HG03342 (cell line): ENCODE results near the gene DLX4.

Experiments
- ATAC-seq: cut with Tn5 transposase; IDR thresholded peaks from one replicate; pipeline ENCODE4 v1.9.1; 2021; ENCODE audit warnings: mild to moderate bottlenecking, moderate library complexity; ENCODE audit not compliant: unreplicated experiment

Gene DLX4

DNA sequence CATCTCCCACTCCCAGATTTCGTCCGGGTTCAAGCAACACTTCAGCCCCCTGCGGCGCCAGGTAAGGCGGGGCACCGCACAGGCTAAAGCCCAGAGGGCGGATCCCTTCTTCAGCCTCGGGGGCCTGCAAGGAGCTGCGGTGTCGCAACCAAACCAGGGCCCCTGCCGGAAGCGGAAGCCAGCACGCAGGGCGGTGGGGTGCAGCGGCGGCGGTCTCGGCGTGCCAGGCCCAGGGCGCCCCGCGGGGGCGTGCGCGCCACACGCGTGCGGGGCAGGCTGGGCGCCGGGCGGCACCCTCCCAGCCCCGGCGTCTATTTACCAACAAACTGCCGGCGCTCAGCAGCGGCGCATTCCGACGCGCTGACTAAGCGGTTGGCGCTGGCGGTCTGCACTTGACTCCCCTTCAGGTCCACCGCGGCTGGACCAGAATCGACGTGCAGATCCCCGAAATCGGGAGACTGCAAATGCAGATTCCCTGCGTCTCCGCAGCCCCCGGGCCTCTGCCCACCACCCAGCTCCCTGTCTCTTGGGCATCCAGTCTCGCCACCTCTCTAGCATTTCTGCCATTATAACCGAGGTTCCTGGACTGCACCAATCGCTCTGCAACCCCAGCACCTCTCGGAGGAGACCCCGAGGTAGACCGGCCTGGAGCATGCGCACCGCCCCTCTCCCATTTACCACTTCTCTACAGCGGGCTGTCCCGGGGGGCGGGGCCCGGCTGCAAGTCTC is 421 bp upstream of the DLX4 start:
- no peak for ATAC-seq

DNA sequence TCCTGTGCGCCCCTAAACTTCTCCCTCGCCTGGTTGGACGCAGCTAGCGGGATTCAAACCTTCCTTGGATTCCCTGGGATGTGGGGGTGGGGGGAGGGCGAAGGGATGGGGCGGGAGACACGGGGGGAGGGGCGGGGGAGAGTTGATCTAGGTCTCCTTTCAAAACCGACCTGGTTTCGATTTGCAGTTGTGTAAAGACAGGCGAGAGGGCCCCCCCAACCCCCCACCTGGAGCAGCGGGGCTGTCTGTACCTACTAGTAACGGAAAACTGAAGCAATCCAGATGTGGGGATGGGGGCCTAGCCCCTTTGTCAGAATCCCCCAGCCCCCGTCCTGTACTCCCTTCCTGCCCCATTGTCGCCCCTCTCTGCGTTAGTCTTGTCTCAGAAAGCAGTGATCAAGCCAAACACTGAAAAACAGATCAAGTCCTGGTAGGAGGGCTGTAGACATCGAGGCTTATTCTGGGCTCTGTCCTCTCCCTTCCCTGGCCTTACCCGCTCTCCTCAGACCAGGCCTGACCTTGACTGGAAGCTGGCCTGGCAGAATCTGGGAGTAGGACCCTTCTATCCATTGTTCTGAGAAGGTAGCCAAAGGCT is 902 bp downstream of the DLX4 start:
- no peak for ATAC-seq

DNA sequence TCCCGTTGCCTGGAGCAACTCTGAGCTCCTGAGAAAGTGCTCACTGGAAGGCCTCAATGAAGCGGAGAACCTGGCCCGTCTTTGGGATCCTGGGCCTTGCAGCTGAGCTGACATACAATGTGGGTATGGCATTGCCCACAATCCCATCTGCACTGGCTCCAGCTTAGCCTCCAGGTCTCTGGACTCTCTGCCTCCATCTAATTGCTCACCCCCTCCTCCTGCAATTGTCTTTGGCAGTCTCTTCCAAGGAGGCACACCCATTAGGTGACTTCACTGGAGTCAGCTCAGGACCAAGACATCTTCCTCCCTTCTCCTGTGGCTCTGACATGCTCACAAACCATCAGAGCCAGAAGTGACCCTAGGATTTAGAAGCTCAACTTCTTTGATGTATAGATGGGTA is 1.5 kb downstream of the DLX4 start:
- ATAC-seq: no peak

DNA sequence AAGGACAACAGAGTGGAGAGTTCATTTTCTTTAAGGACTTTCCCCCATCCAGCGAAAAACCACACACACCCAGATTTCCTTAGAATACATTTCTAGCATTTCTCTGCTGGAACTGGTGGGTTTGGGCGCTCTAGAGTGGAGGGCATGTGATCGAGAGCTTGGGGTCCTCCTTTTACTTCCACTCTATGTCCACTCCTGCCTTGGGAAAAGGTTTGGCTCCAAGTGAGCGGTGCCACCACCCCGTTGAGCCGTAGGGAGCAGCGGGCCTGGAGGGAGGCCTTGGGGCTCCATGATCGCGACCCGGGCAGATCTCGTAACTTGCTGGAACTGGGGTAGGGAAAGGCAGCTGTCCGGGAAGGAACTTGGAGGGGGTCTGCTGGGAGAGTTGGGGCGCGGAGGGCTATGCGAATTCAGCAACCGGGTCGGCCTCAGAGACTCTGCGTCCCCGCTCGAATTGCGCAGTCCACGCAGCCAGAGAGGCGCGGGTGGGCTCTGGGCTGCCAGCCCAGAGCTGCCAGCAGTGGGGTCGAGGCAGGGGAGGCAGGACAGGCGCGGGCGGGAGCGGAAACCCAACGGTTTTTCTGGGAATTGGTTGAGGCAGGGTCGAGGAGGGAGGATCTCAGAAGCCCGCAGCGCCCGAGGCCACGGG is 2.3 kb downstream of the DLX4 start:
- no peak for ATAC-seq

DNA sequence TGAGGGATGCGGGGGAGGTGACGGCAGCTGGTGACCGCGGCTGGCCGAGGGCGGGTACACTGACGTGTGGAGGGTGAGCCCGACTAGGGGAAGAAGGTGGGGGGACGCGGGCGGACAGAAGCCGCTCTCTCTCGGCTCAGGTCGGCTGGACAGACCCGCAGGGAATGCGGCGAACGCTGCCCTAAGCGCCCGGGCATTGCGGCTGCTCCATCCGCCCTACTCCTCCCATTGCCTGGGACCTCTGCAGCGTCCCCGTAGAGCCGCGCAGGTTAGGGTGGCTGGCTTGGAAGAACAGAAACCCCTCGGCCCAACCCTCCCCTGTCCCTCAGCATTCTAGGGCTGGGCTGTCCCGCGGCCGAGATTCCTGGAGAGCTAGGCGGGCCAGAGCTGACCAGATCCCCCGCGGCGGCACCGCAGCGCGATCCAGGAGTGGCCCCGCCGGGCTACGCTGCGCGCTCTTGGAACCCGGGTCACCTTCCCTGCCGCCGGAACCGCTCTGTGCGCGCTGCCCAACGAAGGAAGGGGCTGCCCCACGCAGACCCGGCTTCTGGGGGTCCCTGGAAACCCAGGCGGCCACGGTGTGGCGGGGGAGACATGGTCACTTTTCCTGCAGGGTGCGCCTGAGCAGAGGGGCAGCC is 3.0 kb downstream of the DLX4 start:
- ATAC-seq: no peak

DNA sequence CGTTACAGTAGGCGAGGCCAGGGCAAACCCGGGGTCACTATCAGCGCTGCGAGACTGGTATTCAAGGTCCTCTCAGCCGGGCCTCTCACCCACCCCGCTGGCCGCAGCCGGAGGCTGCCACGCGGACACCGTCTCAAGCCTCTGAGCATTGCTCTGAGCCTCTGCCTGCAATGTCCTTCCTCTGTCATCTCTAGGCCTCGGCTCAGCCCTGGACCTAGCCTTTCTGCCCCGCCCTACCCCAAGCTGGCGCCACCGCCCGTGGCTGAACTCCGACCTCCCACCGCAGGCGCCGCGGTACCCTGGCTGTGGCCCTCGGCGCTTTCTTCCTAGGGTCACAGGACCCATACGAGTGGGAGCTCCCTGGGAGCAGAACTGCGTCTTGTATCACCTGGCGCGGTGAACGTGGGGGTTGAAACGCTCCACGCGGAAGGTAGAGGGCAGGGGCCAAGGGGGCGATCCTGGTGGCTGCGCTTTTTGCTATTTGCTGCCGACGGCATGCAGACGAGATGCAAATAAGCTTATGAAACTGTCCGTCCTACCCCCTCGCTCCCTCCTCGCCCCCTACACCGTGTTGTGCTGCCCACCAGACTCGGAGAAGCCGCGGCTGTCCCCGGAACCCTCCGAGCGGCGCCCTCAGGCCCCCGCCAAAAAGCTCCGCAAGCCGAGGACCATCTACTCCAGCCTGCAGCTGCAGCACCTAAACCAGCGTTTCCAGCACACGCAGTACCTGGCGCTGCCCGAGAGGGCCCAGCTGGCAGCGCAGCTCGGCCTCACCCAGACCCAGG is 3.7 kb downstream of the DLX4 start:
- no peak for ATAC-seq

DNA sequence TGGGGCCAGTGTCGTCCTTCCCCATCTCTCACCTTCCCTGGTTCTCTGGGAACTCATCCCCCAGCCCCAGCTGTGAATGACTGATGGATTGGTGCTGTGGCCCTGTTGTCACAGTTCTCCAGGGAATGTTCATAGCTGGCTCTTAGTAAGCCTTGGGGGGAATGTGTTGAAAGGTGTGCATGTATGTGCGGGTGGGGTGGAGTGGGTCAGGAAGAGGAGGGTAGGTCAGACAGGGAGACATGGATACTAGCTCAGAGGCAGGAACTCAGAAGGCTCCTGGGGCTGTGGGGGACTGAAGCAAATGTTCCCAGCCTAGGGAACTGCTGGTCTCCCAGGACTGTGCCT is 4.3 kb downstream of the DLX4 start:
- no peak for ATAC-seq

DNA sequence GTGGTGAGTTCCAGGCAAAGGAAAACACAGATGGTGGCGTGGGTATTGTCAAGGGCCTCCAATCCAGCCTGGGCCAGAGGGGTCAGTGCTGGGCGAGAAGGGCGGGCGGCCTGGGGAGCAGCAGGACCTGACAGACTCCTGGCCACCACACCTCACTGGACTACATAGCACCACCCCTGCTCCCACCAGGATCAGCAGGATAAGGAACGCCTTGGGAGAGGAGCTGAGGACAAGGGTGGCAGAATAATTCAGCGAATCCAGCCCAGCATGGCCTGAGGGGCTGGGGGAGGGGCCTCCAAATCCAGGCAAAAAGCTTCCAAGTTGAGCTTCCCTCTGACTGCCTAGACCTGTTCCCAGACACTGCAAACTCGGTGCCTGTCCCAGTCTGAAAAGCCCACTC is 6.5 kb downstream of the DLX4 start:
- no peak for ATAC-seq

DNA sequence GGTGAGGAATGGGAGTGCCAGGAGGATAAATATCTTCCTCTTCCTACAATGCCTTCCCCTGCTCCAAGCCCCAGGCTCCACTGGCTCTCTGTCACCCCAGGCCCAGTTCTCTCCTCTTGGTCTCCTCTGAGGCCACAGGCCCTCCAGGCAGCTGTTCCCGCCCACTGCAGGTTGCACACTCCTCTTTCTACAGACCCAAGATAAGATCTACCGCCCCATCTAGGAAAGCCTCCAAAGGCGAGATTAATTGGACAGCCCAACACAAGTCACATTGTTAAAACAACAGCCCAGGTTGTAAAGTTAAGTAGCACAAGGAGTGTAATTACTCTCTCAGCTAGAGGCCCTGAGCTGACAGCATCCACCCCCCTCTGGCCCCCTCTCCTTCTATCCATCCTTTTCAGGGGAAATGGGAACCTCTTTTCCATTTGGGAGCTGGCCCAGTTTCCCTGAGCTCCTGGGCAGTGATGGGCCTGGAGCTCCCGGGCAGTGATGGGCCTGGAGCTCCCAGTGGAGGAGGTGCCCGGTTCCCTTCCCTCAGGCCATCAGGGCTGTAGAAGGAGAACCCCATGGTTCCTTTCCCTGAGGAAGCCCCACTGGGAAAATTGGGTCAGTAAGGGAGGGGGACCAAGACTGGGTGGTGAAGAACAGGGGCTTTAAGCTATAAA is 7.3 kb downstream of the DLX4 start:
- no peak for ATAC-seq

DNA sequence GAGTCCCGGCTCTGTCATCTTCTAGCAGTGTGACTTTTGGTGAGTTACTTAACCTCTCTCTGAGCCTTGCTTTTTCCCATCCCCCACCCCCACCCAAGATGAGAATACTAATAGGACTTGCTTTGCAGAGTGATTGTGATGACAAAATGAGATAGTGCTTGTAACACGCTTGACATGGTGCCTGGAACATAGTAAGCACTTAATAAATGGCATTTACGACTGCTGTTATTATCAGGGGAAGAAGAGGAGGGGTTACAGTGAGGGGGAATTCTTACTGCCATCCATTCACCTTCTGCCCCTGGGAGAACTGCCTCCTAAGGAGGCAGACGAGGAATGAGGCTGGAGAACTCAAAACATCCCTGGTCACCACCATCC is 7.8 kb downstream of the DLX4 start:
- no peak for ATAC-seq

DNA sequence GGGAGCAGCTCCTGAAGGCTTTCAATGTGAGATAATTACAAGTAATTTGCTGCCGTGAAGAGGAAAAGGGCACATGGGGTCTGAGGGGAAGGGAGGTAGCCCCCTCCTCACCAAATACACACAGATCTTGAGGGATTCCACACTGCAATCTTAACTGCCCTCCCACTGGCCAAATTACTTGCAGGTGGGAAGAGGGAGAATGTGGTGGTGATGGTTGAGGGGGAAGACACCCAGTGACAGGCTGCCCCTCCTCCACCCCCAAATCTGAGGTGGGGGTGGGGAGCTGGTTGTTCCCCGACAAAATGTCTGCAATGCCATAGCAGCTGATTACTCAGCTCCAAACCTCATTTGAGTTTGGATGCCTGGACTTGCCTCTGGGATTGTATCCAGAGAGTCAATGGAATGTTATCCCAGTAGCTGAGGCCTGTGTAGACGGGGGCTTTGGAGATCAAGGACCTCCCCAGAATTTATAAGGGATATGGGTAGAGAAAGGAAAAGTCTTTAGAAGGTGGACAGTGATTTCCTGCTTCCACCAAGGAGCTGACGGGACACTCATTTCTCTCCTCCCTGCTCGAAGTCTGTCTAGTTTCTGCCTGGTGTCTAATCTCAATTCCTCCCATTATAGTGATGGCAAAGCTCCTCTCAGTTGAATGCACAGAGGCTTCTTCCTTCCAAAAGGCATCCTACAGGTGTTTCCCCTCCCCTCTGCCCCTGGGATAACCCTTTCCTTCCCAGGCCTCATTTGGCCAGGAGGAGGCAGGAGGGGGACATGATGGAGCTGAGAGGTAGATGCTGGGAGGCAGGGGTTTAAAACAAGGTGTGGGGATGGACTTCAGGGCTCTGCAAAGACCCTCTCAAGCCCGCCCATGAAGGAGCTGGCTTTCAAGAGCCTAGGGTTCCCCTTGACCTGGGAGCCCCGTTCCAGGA is 8.7 kb downstream of the DLX4 start:
- no peak for ATAC-seq

DNA sequence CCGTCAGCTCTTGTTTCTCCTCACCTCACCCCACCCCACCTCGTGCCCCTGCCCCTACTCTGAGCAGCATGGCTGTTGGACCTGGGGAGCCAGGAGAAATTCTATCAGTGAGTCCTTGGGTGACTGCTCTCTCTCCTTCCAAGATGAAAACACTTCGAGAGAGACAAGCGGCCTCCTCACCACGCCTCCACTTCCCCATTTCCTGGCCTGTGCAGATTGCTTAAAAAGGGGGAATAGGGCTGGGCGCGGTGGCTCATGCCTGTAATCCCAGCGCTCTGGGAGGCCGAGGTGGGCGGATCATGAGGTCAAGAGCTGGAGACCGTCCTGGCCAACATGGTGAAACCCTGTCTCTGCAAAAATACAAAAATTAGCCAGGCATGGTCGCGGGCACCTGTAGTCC is 9.5 kb downstream of the DLX4 start:
- no peak for ATAC-seq

DNA sequence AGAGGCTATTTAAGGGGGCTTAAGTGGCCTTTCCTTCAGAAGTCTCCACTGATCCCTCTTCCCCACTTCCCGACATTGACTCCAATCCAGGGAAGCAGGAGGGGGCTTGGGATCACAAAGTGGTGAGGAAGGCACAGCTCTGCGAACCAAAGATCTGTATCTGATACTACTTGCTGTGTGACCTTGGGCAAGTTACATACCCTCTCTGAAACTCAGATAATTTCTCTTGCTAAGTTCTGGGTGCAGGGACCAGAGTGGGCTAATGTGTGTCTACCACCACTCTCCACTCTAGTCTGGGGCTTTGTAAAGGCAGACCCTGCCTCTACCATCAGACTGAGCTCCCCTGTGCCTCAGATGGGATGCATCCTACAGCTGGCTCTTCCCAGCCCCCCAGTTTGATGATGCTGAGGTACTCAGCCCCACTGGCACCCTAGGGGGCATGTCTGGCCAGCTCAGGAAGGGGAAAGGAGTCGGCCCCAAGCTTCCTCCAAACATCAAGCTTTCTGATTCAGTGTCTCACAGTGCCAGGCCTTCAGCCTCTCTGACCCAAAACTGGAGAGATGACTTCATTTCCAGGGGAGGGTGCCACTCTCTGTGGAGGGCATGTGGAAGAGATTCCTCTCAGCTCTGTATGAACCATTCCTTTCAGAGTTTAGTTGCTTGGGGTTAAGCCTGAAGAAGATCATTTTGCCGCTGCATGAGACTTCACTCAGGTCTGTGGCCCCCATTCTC is 10.9 kb downstream of the DLX4 start:
- no peak for ATAC-seq

DNA sequence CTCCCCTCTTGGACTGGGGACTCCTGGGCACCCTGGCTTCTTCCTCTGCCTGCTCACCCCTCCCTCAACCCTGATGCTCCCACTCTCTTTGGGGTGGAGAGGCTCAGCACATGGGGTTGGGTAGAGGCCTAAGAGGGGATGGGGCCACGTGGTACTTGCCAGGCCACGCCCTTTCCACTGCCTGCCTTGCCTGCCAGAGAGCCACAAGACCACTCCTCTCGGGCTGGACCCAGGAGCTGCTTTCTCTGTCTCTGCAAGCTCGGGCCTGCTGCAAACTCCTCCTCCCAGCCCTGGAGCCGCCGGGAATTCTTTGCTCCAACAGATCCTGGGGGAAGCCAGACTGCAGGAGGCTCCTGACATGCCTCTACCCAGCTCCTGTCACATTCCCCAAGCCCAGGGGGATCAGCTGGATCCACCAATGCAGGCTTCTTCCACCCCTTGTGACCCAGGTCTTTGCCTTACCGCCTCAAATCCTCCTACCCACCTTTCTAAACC is 11.8 kb downstream of the DLX4 start:
- ATAC-seq: no peak

DNA sequence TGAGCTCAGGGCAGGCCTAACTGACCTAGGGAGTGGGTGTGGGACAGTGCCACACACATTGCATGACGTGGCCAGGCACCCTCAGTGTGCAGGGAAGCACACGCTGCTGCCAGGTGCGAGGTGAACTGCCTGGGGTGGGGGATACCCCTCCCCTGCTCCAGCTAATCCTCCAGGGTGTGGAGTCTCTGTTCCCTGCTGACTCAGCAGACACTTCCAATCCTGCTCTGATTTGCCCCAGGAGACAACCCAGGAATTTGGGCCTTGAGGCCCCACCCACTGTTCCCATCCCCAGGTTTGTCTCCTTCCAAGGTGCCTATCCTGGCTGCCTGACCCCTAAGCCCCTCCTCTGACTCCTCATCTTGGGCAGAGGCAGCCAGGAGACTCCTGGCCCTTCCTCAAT is 15.3 kb downstream of the DLX4 start:
- no peak for ATAC-seq

DNA sequence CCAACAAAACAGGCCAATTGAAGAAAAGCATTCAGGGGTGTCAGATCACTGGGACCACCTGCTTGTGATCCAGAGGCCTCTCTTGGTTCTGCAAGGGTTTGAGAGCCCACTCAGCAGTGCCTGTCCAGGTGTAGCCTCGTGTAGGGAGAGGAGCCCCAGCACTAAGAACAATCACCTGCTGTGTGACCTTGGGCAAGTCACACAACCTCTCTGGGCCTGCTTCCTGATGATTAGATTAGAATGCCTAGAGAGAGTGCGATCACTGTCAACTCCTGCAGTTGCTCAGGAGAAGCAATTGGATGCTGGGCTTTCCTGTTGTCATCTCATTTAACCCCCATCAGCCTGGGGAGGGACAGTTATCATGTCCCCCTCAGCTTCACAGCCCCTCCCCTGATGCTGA is 15.8 kb downstream of the DLX4 start:
- no peak for ATAC-seq

DNA sequence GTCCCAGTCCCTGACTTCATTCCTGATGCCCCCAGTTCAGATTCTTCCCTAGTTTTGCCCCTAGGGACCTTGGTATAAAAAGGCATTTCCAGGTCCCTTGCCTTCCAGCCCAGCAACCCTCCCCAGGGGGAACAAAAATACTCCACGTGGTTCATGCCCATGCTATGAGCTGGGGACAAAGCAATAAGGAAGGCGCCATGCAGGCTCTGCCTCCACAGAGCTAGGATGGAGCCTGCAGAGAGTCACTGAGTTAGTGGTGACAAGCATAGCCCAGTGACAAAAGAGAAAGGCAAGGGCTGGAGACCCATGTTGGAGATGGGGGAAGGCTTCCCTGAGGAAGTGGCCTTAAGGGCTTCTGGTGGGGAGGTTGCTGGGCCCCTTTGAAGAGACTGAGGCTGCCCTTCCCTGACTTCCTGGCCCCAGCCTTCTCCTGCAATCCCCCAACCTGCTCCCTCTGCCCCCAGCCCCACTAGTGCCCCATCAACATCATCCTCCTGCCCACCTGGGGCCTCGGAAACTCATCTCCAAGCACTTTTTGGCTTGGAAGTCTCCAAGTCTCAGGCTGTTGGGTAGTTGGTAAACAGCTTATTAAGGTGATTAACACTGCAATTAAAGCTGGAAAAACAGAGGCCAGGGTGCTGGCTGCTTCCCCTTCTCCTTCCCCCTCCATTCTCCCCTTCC is 16.5 kb downstream of the DLX4 start:
- no peak for ATAC-seq
